ENCODE measurements around the gene CDH15.

GRCh38 chr16:89141884-89142267 lies 29.7 kb upstream of the CDH15 start:
- TF ChIP-seq CTCF (IDR thresholded peaks at IDR 0.05) (no peak), EP300 (IDR thresholded peaks at IDR 0.05) (no peak)

Measured in ovary (tissue), 3 donors.